HCT116 (cell line): Measurements from ENCODE around the gene DEFB132. TPM values are rescaled to one million over a fixed set of nuclear protein-coding genes. Genes with fewer than 3 reads are reported as not detected.

ENCODE experiments used
- ATAC-seq: fragments of 200-7000 bp; cut with Tn5 transposase; 2 replicates; pipeline ENCODE4 v1.9.1; 2020; ENCODE audit warnings: mild to moderate bottlenecking, moderate library complexity
- Bru-seq: library from RNA; stranded (reverse); fragments of 400-500 nt; gene quantifications from one replicate; lab custom pipeline; 2021; lab: Mats Ljungman, UMichigan
- BruChase-seq, 2 experiments: library from RNA; stranded (reverse); fragments of 400-500 nt; gene quantifications; one replicate each; lab custom pipeline; 2021; lab: Mats Ljungman, UMichigan
- BruUV-seq: library from RNA; stranded (reverse); fragments of 400-500 nt; replicated peaks from 2 replicates; lab custom pipeline; 2021; lab: Mats Ljungman, UMichigan
- CTCF ChIA-PET: fragments of 300-600 bp; sonication (Branson Sonifier 250); formaldehyde crosslinking; loops from one replicate; lab custom pipeline; 2021; ENCODE audit warnings: antibody characterized with exemption; lab: Charles Lee
- POLR2A ChIA-PET: fragments of 300-600, 350-600 bp; sonication (Branson Sonifier 250); formaldehyde crosslinking; loops from one replicate; lab custom pipeline; 2021; ENCODE audit warnings: antibody characterized with exemption; lab: Charles Lee
- RAD21 ChIA-PET, 2 experiments: fragments of 300-600 bp; sonication (Branson Sonifier 250); formaldehyde crosslinking; loops; one replicate each; lab custom pipeline; 2023; ENCODE audit warnings: low total read pairs in 2 of 2; ENCODE audit not compliant: uncharacterized antibody in 2 of 2, unreplicated experiment in 2 of 2, low non-redundant PET in 1 of 2; lab: Charles Lee
- DNase-seq: peaks from one replicate; pipeline ENCODE4 v3.0.0-alpha.2; 2010; ENCODE audit warnings: low read depth, low spot score
- H2AFZ ChIP-seq: fragments of 200-600 bp; shearing (Covaris generic), sonication (generic); 2 replicates; pipeline ENCODE4 v1.6.1; 2017; ENCODE audit warnings: low read depth, mixed run types, mixed read lengths, antibody characterized with exemption, low read length; ENCODE audit not compliant: poor library complexity, severe bottlenecking
- H3K27ac ChIP-seq: 2 replicates; pipeline ENCODE4 v1.5.1; 2012; ENCODE audit warnings: low read depth, low read length
- H3K27me3 ChIP-seq: fragments of 200-600 bp; sonication (generic); 2 replicates; pipeline ENCODE4 v1.6.1; 2016; ENCODE audit warnings: mixed run types, low read length, mixed read lengths; ENCODE audit not compliant: insufficient read depth
- H3K36me3 ChIP-seq, 2 experiments: fragments of 200-500 bp in 1 of 2; fragments of 200-600 bp in 1 of 2; sonication (Bioruptor generic) in 1 of 2; sonication (generic) in 1 of 2; 2 replicates each; pipeline versions ENCODE4 v1.5.1 to v1.6.1; 2014 to 2016; ENCODE audit warnings: low read length in 2 of 2, inconsistent platforms in 1 of 2, mixed read lengths in 1 of 2, mixed run types in 1 of 2; ENCODE audit not compliant: insufficient read depth in 2 of 2, control insufficient read depth in 1 of 2
- H3K4me1 ChIP-seq, 2 experiments: fragments of 200-600 bp in 1 of 2; sonication (generic) in 1 of 2; 2 replicates each; pipeline versions ENCODE4 v1.5.1 to v1.6.1; 2012 to 2017; ENCODE audit warnings: low read length in 2 of 2, inconsistent platforms in 1 of 2, mild to moderate bottlenecking in 1 of 2, mixed read lengths in 1 of 2, mixed run types in 1 of 2, moderate library complexity in 1 of 2; ENCODE audit not compliant: insufficient read depth in 2 of 2, control insufficient read depth in 1 of 2
- H3K4me2 ChIP-seq: fragments of 200-600 bp; sonication (generic); 2 replicates; pipeline ENCODE4 v1.6.1; 2017; ENCODE audit warnings: mixed run types, low read length, mixed read lengths
- H3K4me3 ChIP-seq, 2 experiments: fragments of 200-600 bp in 1 of 2; sonication (generic) in 1 of 2; replicated peaks in 1 of 2; 2 replicates each; pipeline ENCODE4 v1.5.1; 2011 to 2016; ENCODE audit warnings: low read length in 2 of 2, control low read depth in 1 of 2, low read depth in 1 of 2, mild to moderate bottlenecking in 1 of 2, mixed read lengths in 1 of 2, mixed run types in 1 of 2
- H3K79me2 ChIP-seq: fragments of 200-600 bp; sonication (generic); 2 replicates; pipeline ENCODE4 v1.6.1; 2017; ENCODE audit warnings: mild to moderate bottlenecking, mixed run types, low read length, moderate library complexity, mixed read lengths; ENCODE audit not compliant: insufficient read depth
- H3K9ac ChIP-seq: fragments of 200-600 bp; sonication (generic); 2 replicates; pipeline ENCODE4 v1.6.1; 2016; ENCODE audit warnings: low read length, mixed read lengths
- H3K9me2 ChIP-seq: fragments of 200-600 bp; sonication (generic), shearing (Covaris generic); 2 replicates; pipeline ENCODE4 v1.6.1; 2017; ENCODE audit warnings: mixed run types, mild to moderate bottlenecking, moderate library complexity; ENCODE audit not compliant: insufficient read depth
- H3K9me3 ChIP-seq, 2 experiments: fragments of 200-500 bp in 1 of 2; fragments of 200-600 bp in 1 of 2; sonication (Bioruptor generic) in 1 of 2; sonication (generic) in 1 of 2; 2 replicates each; pipeline ENCODE4 v1.6.1; 2014 to 2017; ENCODE audit warnings: low read length in 2 of 2, mixed read lengths in 2 of 2, inconsistent platforms in 1 of 2, low read depth in 1 of 2, mild to moderate bottlenecking in 1 of 2, mixed run types in 1 of 2, moderate library complexity in 1 of 2; ENCODE audit not compliant: control insufficient read depth in 1 of 2, insufficient read depth in 1 of 2
- H4K20me1 ChIP-seq: fragments of 200-600 bp; sonication (generic), shearing (Covaris generic); 2 replicates; pipeline ENCODE4 v1.6.1; 2017; ENCODE audit warnings: mixed run types, mild to moderate bottlenecking, moderate library complexity; ENCODE audit not compliant: insufficient read depth
- ATF3 ChIP-seq: IDR thresholded peaks from 2 replicates; pipeline ENCODE4 v1.6.1; 2012
- CEBPB ChIP-seq: IDR thresholded peaks from 2 replicates; pipeline ENCODE4 v1.6.1; 2012; ENCODE audit warnings: low read depth
- EGR1 ChIP-seq: IDR thresholded peaks from 2 replicates; pipeline ENCODE4 v1.6.1; 2012; ENCODE audit warnings: low read depth
- JUND ChIP-seq: IDR thresholded peaks from 2 replicates; pipeline ENCODE4 v1.6.1; 2012
- POLR2A ChIP-seq: IDR thresholded peaks from 2 replicates; pipeline ENCODE4 v1.7.0; 2011; ENCODE audit warnings: borderline replicate concordance; ENCODE audit not compliant: insufficient read depth, insufficient read length; ENCODE audit errors: extremely low read depth
- RAD21 ChIP-seq: IDR thresholded peaks from 2 replicates; pipeline ENCODE4 v1.6.1; 2012; ENCODE audit warnings: low read depth, mild to moderate bottlenecking
- YY1 ChIP-seq: IDR thresholded peaks from 2 replicates; pipeline ENCODE4 v1.6.1; 2011; ENCODE audit warnings: low read length, low read depth, moderate library complexity, mild to moderate bottlenecking; ENCODE audit not compliant: insufficient replicate concordance; ENCODE audit errors: extremely low read depth
- ZBTB33 ChIP-seq: IDR thresholded peaks from 2 replicates; pipeline ENCODE4 v1.6.1; 2011; ENCODE audit warnings: mild to moderate bottlenecking, low read length, moderate library complexity; ENCODE audit not compliant: insufficient replicate concordance; ENCODE audit errors: extremely low read depth
- ZFX ChIP-seq: fragments of 450-650 bp; IDR thresholded peaks from 2 replicates; pipeline ENCODE4 v1.6.1; 2017
- ZNF274 ChIP-seq: fragments of 200-500 bp; sonication (Bioruptor generic); IDR thresholded peaks from 2 replicates; pipeline ENCODE4 v1.6.1; 2014; ENCODE audit warnings: mild to moderate bottlenecking, low read depth, low read length, inconsistent platforms
- intact Hi-C: fragments of 100-400 bp; cut with micrococcal nuclease; formaldehyde crosslinking; loops from 2 replicates; pipeline ENCODE4 v1.10.0; 2022
- long read RNA-seq: library from polyadenylated mRNA; unstranded; transcript quantifications from one replicate; pipeline ENCODE4 v2.0.0, GENCODE V29; 2021; ENCODE audit not compliant: unreplicated experiment
- polyA plus RNA-seq: library from polyadenylated mRNA; unstranded; fragments of >200 nt; gene quantifications from 2 replicates; pipeline ENCODE4 v1.2.1, GENCODE V29; 2012; ENCODE audit warnings: missing spikeins
- total RNA-seq: library from RNA; stranded (reverse); gene quantifications from one replicate; pipeline ENCODE4 v1.2.1, GENCODE V29; 2021; ENCODE audit not compliant: unreplicated experiment

The DEFB132 gene, protein sequence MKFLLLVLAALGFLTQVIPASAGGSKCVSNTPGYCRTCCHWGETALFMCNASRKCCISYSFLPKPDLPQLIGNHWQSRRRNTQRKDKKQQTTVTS
- total RNA-seq (not detected), Bru-seq, nascent RNA (not detected), BruChase-seq, experiment 1, labeled RNA remaining after a 6-hour chase (not detected), BruChase-seq, experiment 2, labeled RNA remaining after a 2-hour chase (not detected)
- polyA plus RNA-seq: not detected in 2 replicates
- long read RNA-seq: 0 reads

DNA sequence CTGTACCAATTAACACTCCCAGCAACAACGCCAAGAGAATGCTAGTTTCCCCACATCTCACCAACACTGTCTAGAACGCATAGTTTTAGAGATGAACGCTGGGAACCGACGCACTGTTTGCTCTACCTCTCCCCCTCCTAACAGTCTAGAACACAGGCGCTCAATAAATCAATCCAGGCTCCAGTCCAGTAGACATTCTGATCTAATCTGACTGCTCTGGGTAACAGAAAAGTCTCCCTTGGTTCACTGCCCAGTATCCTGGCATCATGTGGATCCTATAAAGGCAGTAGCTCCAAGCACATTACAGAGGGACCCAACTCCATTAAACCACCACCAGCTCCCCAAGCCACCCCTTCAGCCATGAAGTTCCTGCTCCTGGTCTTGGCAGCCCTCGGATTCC is at the start of gene DEFB132:
Gene DEFB132 (plus strand): TSS at position 306 of the 400 bp plus-strand sequence. CDS start 55 bp downstream, at position 361.
- ChIA-PET POLR2A (no interaction called here), RAD21 (no interaction called here), CTCF (interaction anchor here (1.9 kb wide), 1 partner anchor 9 kb away, joined by 5 read pairs; no protein-coding TSS in a partner anchor)
- no peak within 1 kb of the TSS for H2AFZ ChIP-seq
- no peak within 1 kb of the TSS for H3K4me3 ChIP-seq
- no peaks in the 10 kb centered on the region for H3K79me2 ChIP-seq
- H4K20me1 ChIP-seq: no peaks in the 10 kb centered on the region
- H3K27ac ChIP-seq: no peak within 1 kb of the TSS
- H3K9ac ChIP-seq: no peak within 1 kb of the TSS
- TF ChIP-seq JUND: no peak
- TF ChIP-seq YY1: no peak
- TF ChIP-seq ATF3: no peak
- TF ChIP-seq ZNF274: no peak
- TF ChIP-seq ZBTB33: no peak
- TF ChIP-seq POLR2A: no peak
- no peak for TF ChIP-seq EGR1
- no peak for TF ChIP-seq CEBPB
- TF ChIP-seq ZFX: no peak
- no peak for TF ChIP-seq RAD21
- intact Hi-C loops: no loop called here
- BruUV-seq: no TSS peak
- ATAC-seq (no peak), DNase-seq (no peak)
- no peaks in the 10 kb centered on the region for H3K9me3 ChIP-seq
- no peaks in the 10 kb centered on the region for H3K36me3 ChIP-seq
- H3K4me2 ChIP-seq: no peak within 1 kb of the TSS
- no peaks in the 10 kb centered on the region for H3K9me2 ChIP-seq
- no peaks in the 10 kb centered on the region; the same call in 1 of the 2 replicates for H3K27me3 ChIP-seq
- no peaks in the 10 kb centered on the region; a peak in 1 of 4 replicates for H3K4me1 ChIP-seq
